ENCODE data around the gene LIPK.

- TF ChIP-seq POLR2A (IDR thresholded peaks at IDR 0.05; ENCODE audit: extremely low read depth, insufficient read length) = no peak
- TF ChIP-seq, protein P1, sequence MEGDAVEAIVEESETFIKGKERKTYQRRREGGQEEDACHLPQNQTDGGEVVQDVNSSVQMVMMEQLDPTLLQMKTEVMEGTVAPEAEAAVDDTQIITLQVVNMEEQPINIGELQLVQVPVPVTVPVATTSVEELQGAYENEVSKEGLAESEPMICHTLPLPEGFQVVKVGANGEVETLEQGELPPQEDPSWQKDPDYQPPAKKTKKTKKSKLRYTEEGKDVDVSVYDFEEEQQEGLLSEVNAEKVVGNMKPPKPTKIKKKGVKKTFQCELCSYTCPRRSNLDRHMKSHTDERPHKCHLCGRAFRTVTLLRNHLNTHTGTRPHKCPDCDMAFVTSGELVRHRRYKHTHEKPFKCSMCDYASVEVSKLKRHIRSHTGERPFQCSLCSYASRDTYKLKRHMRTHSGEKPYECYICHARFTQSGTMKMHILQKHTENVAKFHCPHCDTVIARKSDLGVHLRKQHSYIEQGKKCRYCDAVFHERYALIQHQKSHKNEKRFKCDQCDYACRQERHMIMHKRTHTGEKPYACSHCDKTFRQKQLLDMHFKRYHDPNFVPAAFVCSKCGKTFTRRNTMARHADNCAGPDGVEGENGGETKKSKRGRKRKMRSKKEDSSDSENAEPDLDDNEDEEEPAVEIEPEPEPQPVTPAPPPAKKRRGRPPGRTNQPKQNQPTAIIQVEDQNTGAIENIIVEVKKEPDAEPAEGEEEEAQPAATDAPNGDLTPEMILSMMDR (IDR thresholded peaks at IDR 0.05; ENCODE audit: low read depth, low read length) = no peak
Observed at GRCh38 chr10:88788924-88789323, 82.9 kb downstream of the LIPK start.

Measured in NB4 (cell line).